Duodenal mucosa (tissue), 2 donors: ENCODE results near the gene SSR2.
"Not testable (repeated sequence)": the region's sequence is repeated elsewhere in the genome, so short reads cannot be mapped to it uniquely, and the experiment has no call there.

Experiments
- H3K27ac ChIP-seq: one replicate; pipeline ENCODE4 v1.7.0; 2013; ENCODE audit warnings: low read depth, low read length
- H3K27me3 ChIP-seq, 2 donors: one replicate each; pipeline ENCODE4 v1.7.0; 2013; ENCODE audit warnings: low read length in 2 of 2, control low read depth in 1 of 2; ENCODE audit not compliant: insufficient read depth in 2 of 2, control insufficient read depth in 1 of 2
- H3K36me3 ChIP-seq, 2 donors: one replicate each; pipeline ENCODE4 v1.7.0; 2013; ENCODE audit warnings: low read length in 2 of 2, control low read depth in 1 of 2; ENCODE audit not compliant: insufficient read depth in 2 of 2, control insufficient read depth in 1 of 2
- H3K4me1 ChIP-seq, 2 donors: one replicate each; pipeline ENCODE4 v1.7.0; 2013; ENCODE audit warnings: low read length in 2 of 2, control low read depth in 1 of 2; ENCODE audit not compliant: insufficient read depth in 2 of 2, control insufficient read depth in 1 of 2
- H3K4me3 ChIP-seq, 2 donors: one replicate each; pipeline ENCODE4 v1.7.0; 2013; ENCODE audit warnings: low read length in 2 of 2, low read depth in 1 of 2
- H3K9ac ChIP-seq, 2 donors: one replicate each; pipeline ENCODE4 v1.7.0; 2013; ENCODE audit warnings: low read length in 2 of 2, low read depth in 1 of 2
- H3K9me3 ChIP-seq, 2 donors: one replicate each; pipeline ENCODE4 v1.7.0; 2013; ENCODE audit warnings: low read length in 2 of 2, control low read depth in 1 of 2; ENCODE audit not compliant: control insufficient read depth in 1 of 2

The SSR2 gene

GRCh38 chr1:155999964-156000363 is 20.8 kb downstream of the SSR2 start:
- H3K9me3 ChIP-seq, result no peaks in the 10 kb centered on the region
- no peak overlapping the region for H3K4me3 ChIP-seq
- H3K9ac ChIP-seq, result no peak overlapping the region
- H3K36me3 ChIP-seq, result no peaks in the 10 kb centered on the region
- H3K27ac ChIP-seq, result no peak overlapping the region
- H3K4me1 ChIP-seq, result peaks cover 22 to 24% of the 10 kb centered on the region in 2 donors
- H3K27me3 ChIP-seq, result no peaks in the 10 kb centered on the region

- Histone ChIP-seq H3K4me3 (no peak overlapping the region), H3K36me3 (no peaks in the 10 kb centered on the region), H3K27me3 (no peaks in the 10 kb centered on the region), H3K27ac (no peak overlapping the region), H3K4me1 (peaks cover 0 to 3% of the 10 kb centered on the region in 2 donors), H3K9ac (no peak overlapping the region), H3K9me3 (no peaks in the 10 kb centered on the region)
Measured at GRCh38 chr1:155996166-155996565, 24.6 kb downstream of the SSR2 start.

- H3K27ac ChIP-seq, result no peak overlapping the region
- no peak overlapping the region for H3K4me3 ChIP-seq
- H3K9ac ChIP-seq, result no peak overlapping the region
Measured at GRCh38 chr1:155993595-155993994, 27.2 kb downstream of the SSR2 start.

GRCh38 chr1:155990005-155990739 is 30.6 kb downstream of the SSR2 start:
- Histone ChIP-seq H3K9ac (no peak overlapping the region), H3K36me3 (no peaks in the 10 kb centered on the region), H3K27me3 (no peaks in the 10 kb centered on the region), H3K9me3 (no peaks in the 10 kb centered on the region), H3K4me1 (peaks cover 9 to 10% of the 10 kb centered on the region in 2 donors), H3K27ac (no peak overlapping the region), H3K4me3 (no peak overlapping the region)

More at GRCh38 chr1:155993595-155993994, 27.2 kb downstream of the SSR2 start:
- peaks cover 9 to 10% of the 10 kb centered on the region in 2 donors for H3K4me1 ChIP-seq
- H3K9me3 ChIP-seq, result no peaks in the 10 kb centered on the region
- no peaks in the 10 kb centered on the region for H3K36me3 ChIP-seq
- H3K27me3 ChIP-seq, result no peaks in the 10 kb centered on the region

- Histone ChIP-seq H3K9ac (peak overlapping the region in 1 of 2 donors; percentile 13), H3K4me1 (peaks cover 9 to 11% of the 10 kb centered on the region in 2 donors), H3K4me3 (peak overlapping the region; percentile 38 to 48), H3K27me3 (no peaks in the 10 kb centered on the region), H3K27ac (no peak overlapping the region), H3K36me3 (no peaks in the 10 kb centered on the region), H3K9me3 (no peaks in the 10 kb centered on the region)
Measured at GRCh38 chr1:155989242-155990004, 31.3 kb downstream of the SSR2 start.

- not testable (repeated sequence) for H3K9me3 ChIP-seq, H3K36me3 ChIP-seq, H3K9ac ChIP-seq, H3K4me3 ChIP-seq, H3K27me3 ChIP-seq, H3K27ac ChIP-seq
- H3K4me1 ChIP-seq, result peaks cover 47 to 51% of the 10 kb centered on the region in 2 donors
Measured at GRCh38 chr1:155984903-155985645, 35.7 kb downstream of the SSR2 start.

- Histone ChIP-seq H3K4me3 (no peak overlapping the region), H3K9me3 (no peaks in the 10 kb centered on the region), H3K4me1 (peaks cover 49 to 54% of the 10 kb centered on the region in 2 donors), H3K9ac (no peak overlapping the region), H3K27ac (no peak overlapping the region), H3K36me3 (peaks cover 0 to 6% of the 10 kb centered on the region in 2 donors), H3K27me3 (no peaks in the 10 kb centered on the region)
Measured at GRCh38 chr1:155984341-155984740, 36.4 kb downstream of the SSR2 start.

- H3K4me1 ChIP-seq, result peaks cover 50 to 56% of the 10 kb centered on the region in 2 donors
- no peak overlapping the region for H3K27ac ChIP-seq
- no peak overlapping the region for H3K9ac ChIP-seq
- peaks cover 0 to 6% of the 10 kb centered on the region in 2 donors for H3K36me3 ChIP-seq
- H3K27me3 ChIP-seq, result no peaks in the 10 kb centered on the region
- H3K9me3 ChIP-seq, result no peaks in the 10 kb centered on the region
- peak overlapping the region in 1 of 2 donors; percentile 28 for H3K4me3 ChIP-seq
Measured at GRCh38 chr1:155983191-155984024, 37.3 kb downstream of the SSR2 start.

GRCh38 chr1:155982106-155982505 is 38.6 kb downstream of the SSR2 start:
- H3K27ac ChIP-seq, result no peak overlapping the region

More at GRCh38 chr1:155982106-155982505, 38.6 kb downstream of the SSR2 start:
- Histone ChIP-seq H3K9me3 (no peaks in the 10 kb centered on the region), H3K4me3 (no peak overlapping the region), H3K36me3 (peaks cover 0 to 6% of the 10 kb centered on the region in 2 donors), H3K4me1 (peaks cover 53 to 61% of the 10 kb centered on the region in 2 donors), H3K9ac (no peak overlapping the region), H3K27me3 (no peaks in the 10 kb centered on the region)
